HepG2 (cell line): ENCODE results near the gene POLL. TPM values are rescaled to one million over a fixed set of nuclear protein-coding genes. Genes with fewer than 3 reads are reported as not detected.
A peak's percentile ranks its signal among the peaks of the same experiment; 100 is the strongest.

Experiments
- AFF4 ChIP-seq: sonication (generic); formaldehyde crosslinking; IDR thresholded peaks from 2 replicates; pipeline ENCODE4 v1.4.0; 2020; ENCODE audit warnings: missing genetic modification reagents
- BRD4 ChIP-seq: sonication (generic); formaldehyde crosslinking; IDR thresholded peaks from 2 replicates; pipeline ENCODE4 v1.4.0; 2020; ENCODE audit warnings: missing genetic modification reagents
- CHD4 ChIP-seq: fragments of 200-600 bp; sonication (generic); IDR thresholded peaks from 2 replicates; pipeline ENCODE4 v1.7.0; 2017; ENCODE audit warnings: mild to moderate bottlenecking, low read length, borderline replicate concordance
- CREB1 ChIP-seq, 2 experiments: fragments of 450-650 bp in 1 of 2; IDR thresholded peaks; 2 replicates each; pipeline ENCODE4 v1.6.1; 2016 to 2017; ENCODE audit warnings: control low read depth in 1 of 2, mild to moderate bottlenecking in 1 of 2, missing compliant biosample characterization in 1 of 2, missing genetic modification characterization in 1 of 2
- E2F2 ChIP-seq: sonication (generic); formaldehyde crosslinking; IDR thresholded peaks from 2 replicates; pipeline ENCODE4 v1.4.0; 2020; ENCODE audit warnings: missing genetic modification reagents, borderline replicate concordance
- EP300 ChIP-seq, 3 experiments: sonication (generic) in 1 of 3; formaldehyde crosslinking in 1 of 3; IDR thresholded peaks; 2 replicates each; pipeline versions ENCODE4 v1.5.1 to v1.6.1; 2011 to 2020; ENCODE audit warnings: low read depth in 2 of 3, low read length in 2 of 3, borderline replicate concordance in 1 of 3, improper control_type of control experiment in 1 of 3, mild to moderate bottlenecking in 1 of 3, missing genetic modification reagents in 1 of 3, moderate library complexity in 1 of 3
- FOXM1 ChIP-seq: sonication (generic); formaldehyde crosslinking; IDR thresholded peaks from 2 replicates; pipeline ENCODE4 v1.5.0; 2020; ENCODE audit warnings: missing genetic modification reagents
- GZF1 ChIP-seq: sonication (generic); formaldehyde crosslinking; IDR thresholded peaks from 2 replicates; pipeline ENCODE4 v1.5.1; 2020; ENCODE audit warnings: mild to moderate bottlenecking, missing genetic modification reagents
- HMG20B ChIP-seq: conservative IDR thresholded peaks from 2 replicates; pipeline ENCODE4 v1.6.1; 2016; ENCODE audit warnings: missing genetic modification reagents, missing compliant biosample characterization
- PLSCR1 ChIP-seq: sonication (generic); formaldehyde crosslinking; IDR thresholded peaks from 2 replicates; pipeline ENCODE4 v1.5.0; 2020; ENCODE audit warnings: missing genetic modification reagents, mild to moderate bottlenecking, borderline replicate concordance
- SOX6 ChIP-seq, 2 experiments: fragments of 450-650 bp in 1 of 2; sonication (generic) in 1 of 2; formaldehyde crosslinking in 1 of 2; IDR thresholded peaks; 2 replicates each; pipeline versions ENCODE4 v1.4.0 to v1.6.1; 2017 to 2020; ENCODE audit warnings: antibody characterized with exemption in 1 of 2, mild to moderate bottlenecking in 1 of 2, missing genetic modification reagents in 1 of 2
- SP4 ChIP-seq: sonication (generic); formaldehyde crosslinking; IDR thresholded peaks from 2 replicates; pipeline ENCODE4 v1.8.1; 2023; ENCODE audit warnings: mild to moderate bottlenecking, missing genetic modification reagents
- TEAD2 ChIP-seq: sonication (generic); formaldehyde crosslinking; IDR thresholded peaks from 2 replicates; pipeline ENCODE4 v1.9.0; 2021; ENCODE audit warnings: missing genetic modification reagents
- YY1 ChIP-seq: IDR thresholded peaks from 2 replicates; pipeline ENCODE4 v1.6.1; 2011; ENCODE audit warnings: low read length, low read depth, moderate library complexity, mild to moderate bottlenecking; ENCODE audit not compliant: insufficient read depth, insufficient replicate concordance
- ZNF138 ChIP-seq: sonication (generic); formaldehyde crosslinking; IDR thresholded peaks from 2 replicates; pipeline ENCODE4 v1.5.0; 2020; ENCODE audit warnings: mild to moderate bottlenecking, low read depth, missing genetic modification reagents
- ZNF280D ChIP-seq: sonication (generic); formaldehyde crosslinking; IDR thresholded peaks from 2 replicates; pipeline ENCODE4 v1.5.1; 2020; ENCODE audit warnings: mild to moderate bottlenecking, missing genetic modification reagents
- ZNF768 ChIP-seq: sonication (generic); formaldehyde crosslinking; IDR thresholded peaks from 2 replicates; pipeline ENCODE4 v1.4.0; 2020; ENCODE audit warnings: missing genetic modification reagents
- polyA plus RNA-seq, 8 experiments: library from polyadenylated mRNA; depleted of rRNA in 3 of 8; stranded (reverse) in 7 of 8; unstranded in 1 of 8; fragments of >200 nt; fragmentation: Illumina TruSeq in 4 of 8; extraction: Trizol in 4 of 8; gene quantifications; 2 replicates each; pipeline versions ENCODE4 v1.2.1 to v1.2.3, GENCODE V29; 2011 to 2016; ENCODE audit warnings: low read depth in 4 of 8, missing spikeins in 1 of 8, mixed read lengths in 1 of 8; ENCODE audit not compliant: insufficient read depth in 1 of 8
- total RNA-seq, 5 experiments: library from RNA; depleted of rRNA; stranded (reverse); fragments of >200 nt; fragmentation: Illumina TruSeq; extraction: Trizol; gene quantifications; 2 replicates each; pipeline ENCODE4 v1.2.3, GENCODE V29; 2016; ENCODE audit warnings: low read depth in 1 of 5

Gene POLL
- total and polyA plus RNA-seq, 2 of the 13 experiments (the other 11 are each of a cell fraction or from before 2014, with no cell fraction given) = 13.8 to 19.1 TPM

GRCh38 chr10:101587725-101588653 is at the start of gene POLL, which contains the start of gene DPCD (continued):
- TF ChIP-seq CHD4 (no peak), SOX6 (IDR thresholded peaks at IDR 0.05) (no peak), SOX6 (CRISPR knock-in tag; IDR thresholded peaks at IDR 0.05) (no peak), CREB1 (IDR thresholded peaks at IDR 0.05) (peak; percentile 53; the same call in 1 of the 2 replicates), CREB1 (CRISPR knock-in tag; IDR thresholded peaks at IDR 0.05) (no peak), AFF4 (CRISPR knock-in tag) (no peak), BRD4 (CRISPR knock-in tag) (peak; percentile 59; the same call in 1 of the 2 replicates), TEAD2 (CRISPR knock-in tag) (no peak), EP300 (IDR thresholded peaks at IDR 0.05; ENCODE audit: low read depth in 2 of 2, low read length in 2 of 2) (no peak), EP300 (CRISPR knock-in tag; IDR thresholded peaks at IDR 0.05; ENCODE audit: borderline replicate concordance) (no peak), ZNF138 (peak; percentile 30; the same call in 1 of the 2 replicates), HMG20B (no peak), E2F2 (CRISPR knock-in tag) (0 out of 2 replicates have a peak, but pooled peaks have one; percentile 12), ZNF768 (CRISPR knock-in tag) (peak; percentile 14; the same call in 1 of the 2 replicates), YY1 (peak; percentile 94), ZNF280D (peak; percentile 51; the same call in 1 of the 2 replicates), GZF1 (CRISPR knock-in tag) (0 out of 2 replicates have a peak, but pooled peaks have one; percentile 46), PLSCR1 (no peak), SP4 (CRISPR knock-in tag) (peak; percentile 39; the same call in 1 of the 2 replicates), FOXM1 (CRISPR knock-in tag) (no peak)
